Measurements from ENCODE around the gene ALDOC.

The ALDOC gene

DNA sequence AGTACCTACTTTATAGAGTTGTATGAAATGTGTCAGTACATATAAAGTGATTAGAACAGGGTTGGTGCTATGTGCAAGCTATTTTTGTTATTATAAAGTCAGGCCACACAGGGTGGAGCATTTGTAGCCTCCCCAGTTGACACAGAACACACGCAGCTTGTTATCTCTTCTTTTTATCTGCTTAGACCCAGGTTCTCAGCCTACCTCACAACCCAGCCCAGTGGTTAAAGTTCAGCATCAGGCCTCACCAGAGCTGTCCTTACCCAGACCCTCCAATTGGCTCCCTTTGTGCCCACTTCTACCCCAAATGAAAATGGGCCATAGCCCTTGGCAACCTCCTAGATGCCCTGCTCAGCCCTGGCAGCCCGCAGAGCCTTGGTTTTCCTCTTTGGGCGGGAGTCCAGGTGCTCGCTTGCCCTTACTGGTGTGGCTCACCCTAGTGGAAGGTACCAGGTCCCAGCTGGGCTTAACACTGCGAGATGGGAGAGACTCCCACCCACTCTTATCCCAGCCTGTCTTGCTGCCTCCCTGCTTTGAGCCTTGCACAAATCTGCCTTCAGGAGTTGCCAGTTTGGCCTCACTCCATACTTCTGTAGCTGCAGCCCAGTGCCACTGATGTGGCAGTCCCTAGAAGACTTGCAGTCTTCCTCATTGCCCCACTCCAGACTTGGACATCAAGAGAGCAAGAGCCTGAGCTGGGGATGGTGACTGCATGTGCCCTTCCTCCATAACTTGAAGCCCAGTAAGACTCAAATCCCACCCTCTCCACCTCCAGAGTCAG lies 4.2 kb downstream of the ALDOC start:
- Histone ChIP-seq H3K27me3 (ENCODE audit: control insufficient read depth, insufficient read depth, low read length) (peaks cover 7% of the 10 kb centered on the region; the same call in 1 of the 2 replicates), H3K36me3 (ENCODE audit: control insufficient read depth, insufficient read depth, low read length) (peaks cover 18% of the 10 kb centered on the region), H3K4me3 (ENCODE audit: low read depth, low read length) (peak overlapping the region; percentile 79), H3K4me1 (ENCODE audit: control insufficient read depth, insufficient read depth, low read length) (peaks cover 5% of the 10 kb centered on the region), H3K9ac (ENCODE audit: low read depth, low read length) (no peak overlapping the region), H3K27ac (ENCODE audit: low read depth, low read length) (no peak overlapping the region), H3K9me3 (ENCODE audit: control insufficient read depth, insufficient read depth, low read length) (no peaks in the 10 kb centered on the region)

DNA sequence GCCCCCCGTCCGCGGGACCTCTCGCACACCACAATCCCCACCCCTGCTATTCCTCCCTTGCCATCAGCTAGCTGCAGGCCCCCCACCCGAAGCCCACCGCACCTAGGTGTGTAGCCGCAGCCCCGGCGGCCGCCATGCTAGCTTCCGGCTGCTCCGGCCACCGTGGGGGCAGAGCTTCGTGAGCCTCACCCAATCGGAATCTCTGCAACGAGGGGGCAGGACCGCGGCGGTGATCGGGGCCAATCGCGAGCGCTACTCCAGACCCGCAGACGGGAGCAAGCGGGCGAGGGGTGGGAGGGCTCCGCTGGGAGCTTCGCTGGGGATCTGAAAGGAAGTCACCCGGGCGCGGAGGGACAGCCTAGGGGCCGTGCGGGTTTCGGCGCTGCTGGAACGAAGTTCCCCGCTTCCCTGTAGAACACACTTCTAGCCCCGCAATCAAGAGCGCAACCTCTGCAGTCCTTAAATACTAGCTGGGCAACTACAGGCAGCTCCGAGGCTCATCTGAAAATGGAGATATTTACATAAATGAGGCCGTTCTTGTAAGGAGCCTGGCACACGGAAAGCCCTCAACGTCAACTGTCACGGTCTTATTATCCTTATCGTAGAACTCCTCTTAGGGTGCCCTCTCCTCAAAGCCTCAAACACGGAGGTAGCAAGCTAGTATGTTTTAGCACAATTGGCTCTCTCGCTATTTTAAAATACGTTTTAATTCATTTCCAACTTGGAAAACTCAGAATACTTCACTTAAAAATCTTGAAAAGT lies 5.2 kb downstream of the ALDOC start, which contains the start of gene PIGS:
PIGS (minus strand) TSS at position 164 of the 762 bp plus-strand sequence; CDS start at position 136, 28 bp downstream.
- H3K4me3 ChIP-seq (ENCODE audit: low read depth, low read length), result peak within 1 kb of the TSS; percentile 79
- H3K9ac ChIP-seq (ENCODE audit: low read depth, low read length), result peak within 1 kb of the TSS; percentile 51; the same call in 1 of the 2 replicates
- peaks cover 17% of the 10 kb centered on the region for H3K36me3 ChIP-seq (ENCODE audit: control insufficient read depth, insufficient read depth, low read length)
- H3K4me1 ChIP-seq (ENCODE audit: control insufficient read depth, insufficient read depth, low read length), result no peaks in the 10 kb centered on the region; the same call in 1 of the 2 replicates
- peak within 1 kb of the TSS; percentile 50 for H3K27ac ChIP-seq (ENCODE audit: low read depth, low read length)
- peaks cover 7% of the 10 kb centered on the region; the same call in 1 of the 2 replicates for H3K27me3 ChIP-seq (ENCODE audit: control insufficient read depth, insufficient read depth, low read length)
- H3K9me3 ChIP-seq (ENCODE audit: control insufficient read depth, insufficient read depth, low read length), result no peaks in the 10 kb centered on the region

DNA sequence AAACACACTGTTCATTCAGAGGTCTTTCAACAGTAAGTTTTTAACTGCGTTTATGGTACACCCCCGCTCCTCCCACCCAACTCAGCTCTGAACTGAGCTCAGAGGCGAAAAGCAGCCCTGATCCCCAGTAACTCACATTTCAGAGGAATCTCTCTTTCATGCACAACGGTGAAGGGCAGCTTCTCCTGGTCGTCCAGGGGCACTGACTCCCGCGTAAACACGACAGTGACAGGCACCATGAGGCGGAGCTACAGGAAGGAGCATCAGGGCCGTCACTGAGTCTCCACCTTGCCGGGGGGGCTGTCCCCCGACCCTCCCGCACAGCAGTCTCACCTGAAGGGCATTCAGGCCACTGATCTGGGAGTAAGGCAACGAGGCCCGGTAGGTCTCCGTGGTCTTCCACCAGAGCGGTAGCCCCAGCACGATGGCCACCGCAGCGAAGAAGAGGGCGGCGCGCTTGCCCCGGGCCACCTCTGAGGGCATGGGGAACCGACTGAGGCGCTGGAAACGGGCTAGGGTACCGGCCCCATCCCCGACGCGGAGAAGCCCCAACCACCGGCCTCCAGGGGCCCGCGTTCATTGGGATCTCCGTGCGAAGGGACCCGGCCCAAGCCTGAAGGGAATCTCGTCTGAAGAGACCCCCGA lies 5.9 kb downstream of the ALDOC start:
- peak overlapping the region; percentile 79 for H3K4me3 ChIP-seq (ENCODE audit: low read depth, low read length)
- no peaks in the 10 kb centered on the region; the same call in 1 of the 2 replicates for H3K4me1 ChIP-seq (ENCODE audit: control insufficient read depth, insufficient read depth, low read length)
- no peaks in the 10 kb centered on the region for H3K9me3 ChIP-seq (ENCODE audit: control insufficient read depth, insufficient read depth, low read length)
- peak overlapping the region; percentile 50 for H3K27ac ChIP-seq (ENCODE audit: low read depth, low read length)
- peak overlapping the region; percentile 51; the same call in 1 of the 2 replicates for H3K9ac ChIP-seq (ENCODE audit: low read depth, low read length)
- H3K27me3 ChIP-seq (ENCODE audit: control insufficient read depth, insufficient read depth, low read length), result peaks cover 7% of the 10 kb centered on the region; the same call in 1 of the 2 replicates
- H3K36me3 ChIP-seq (ENCODE audit: control insufficient read depth, insufficient read depth, low read length), result peaks cover 17% of the 10 kb centered on the region

DNA sequence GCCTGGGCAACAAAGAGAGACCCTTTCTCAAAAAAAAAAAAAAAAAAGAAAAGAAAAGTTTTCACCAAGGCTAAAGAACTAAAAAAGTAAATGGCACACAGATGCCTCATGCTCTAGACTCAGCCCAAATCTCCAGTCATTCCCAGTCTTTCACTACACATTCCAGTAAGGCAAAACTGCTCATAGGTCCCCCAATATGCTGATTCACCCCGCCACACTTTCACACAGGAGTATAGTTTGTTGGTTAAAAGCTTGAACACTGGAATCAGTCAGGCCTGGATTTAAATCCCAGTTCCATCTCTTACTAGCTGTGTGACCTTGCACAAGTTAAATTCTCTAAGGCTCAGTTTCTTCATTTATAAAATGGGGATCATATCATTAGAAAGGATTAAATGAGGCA lies 7.2 kb downstream of the ALDOC start:
- no peaks in the 10 kb centered on the region; the same call in 1 of the 2 replicates for H3K4me1 ChIP-seq (ENCODE audit: control insufficient read depth, insufficient read depth, low read length)
- no peak overlapping the region for H3K9ac ChIP-seq (ENCODE audit: low read depth, low read length)
- H3K4me3 ChIP-seq (ENCODE audit: low read depth, low read length), result no peak overlapping the region
- peaks cover 7% of the 10 kb centered on the region; the same call in 1 of the 2 replicates for H3K27me3 ChIP-seq (ENCODE audit: control insufficient read depth, insufficient read depth, low read length)
- no peaks in the 10 kb centered on the region for H3K9me3 ChIP-seq (ENCODE audit: control insufficient read depth, insufficient read depth, low read length)
- H3K27ac ChIP-seq (ENCODE audit: low read depth, low read length), result no peak overlapping the region
- H3K36me3 ChIP-seq (ENCODE audit: control insufficient read depth, insufficient read depth, low read length), result peaks cover 17% of the 10 kb centered on the region

DNA sequence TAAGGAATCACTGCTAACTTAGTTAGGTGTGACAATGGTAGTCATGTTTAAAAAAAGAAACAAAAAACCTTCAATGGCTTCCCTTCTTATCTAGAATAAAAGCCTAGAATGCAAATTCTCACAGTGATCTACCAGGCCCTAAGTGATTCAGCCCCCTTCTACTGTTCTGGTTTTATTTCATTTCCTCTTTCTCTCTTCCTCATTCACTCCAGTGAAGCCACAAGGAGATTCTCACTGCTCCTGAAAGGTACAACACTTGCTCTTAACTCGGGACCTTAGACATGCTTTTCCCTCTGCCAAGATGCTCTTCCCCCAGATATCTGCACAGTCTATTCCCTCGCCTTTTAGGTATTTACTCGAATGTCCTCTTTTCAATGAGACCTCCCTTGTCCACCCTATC lies 9.1 kb downstream of the ALDOC start:
- Histone ChIP-seq H3K4me1 (ENCODE audit: control insufficient read depth, insufficient read depth, low read length) (no peaks in the 10 kb centered on the region; the same call in 1 of the 2 replicates), H3K27ac (ENCODE audit: low read depth, low read length) (no peak overlapping the region), H3K4me3 (ENCODE audit: low read depth, low read length) (no peak overlapping the region), H3K9ac (ENCODE audit: low read depth, low read length) (no peak overlapping the region), H3K27me3 (ENCODE audit: control insufficient read depth, insufficient read depth, low read length) (peaks cover 7% of the 10 kb centered on the region; the same call in 1 of the 2 replicates), H3K9me3 (ENCODE audit: control insufficient read depth, insufficient read depth, low read length) (no peaks in the 10 kb centered on the region), H3K36me3 (ENCODE audit: control insufficient read depth, insufficient read depth, low read length) (peaks cover 21% of the 10 kb centered on the region)

DNA sequence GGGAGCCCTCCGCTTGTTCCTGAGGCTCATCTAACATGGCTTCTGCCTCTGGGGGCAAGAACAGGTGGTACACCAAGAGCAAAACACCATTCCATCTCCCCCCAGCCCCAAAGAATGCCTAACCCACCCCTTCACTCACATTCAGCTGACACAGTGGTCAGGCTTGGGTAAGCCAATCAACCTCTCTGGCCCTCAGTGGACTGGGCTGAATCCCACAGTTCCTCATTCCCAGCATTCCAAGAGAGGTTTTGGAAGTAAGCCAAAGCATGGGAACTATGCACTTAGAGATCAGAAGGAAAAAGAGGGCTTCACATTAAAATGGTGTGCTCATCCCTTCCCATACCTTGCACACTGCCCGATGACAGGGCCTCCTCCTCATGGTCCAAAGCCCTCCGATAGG lies 13.2 kb downstream of the ALDOC start:
- Histone ChIP-seq H3K9me3 (ENCODE audit: control insufficient read depth, insufficient read depth, low read length) (no peaks in the 10 kb centered on the region), H3K4me1 (ENCODE audit: control insufficient read depth, insufficient read depth, low read length) (no peaks in the 10 kb centered on the region), H3K4me3 (ENCODE audit: low read depth, low read length) (no peak overlapping the region), H3K27ac (ENCODE audit: low read depth, low read length) (no peak overlapping the region), H3K36me3 (ENCODE audit: control insufficient read depth, insufficient read depth, low read length) (peaks cover 48% of the 10 kb centered on the region), H3K27me3 (ENCODE audit: control insufficient read depth, insufficient read depth, low read length) (no peaks in the 10 kb centered on the region), H3K9ac (ENCODE audit: low read depth, low read length) (no peak overlapping the region)

DNA sequence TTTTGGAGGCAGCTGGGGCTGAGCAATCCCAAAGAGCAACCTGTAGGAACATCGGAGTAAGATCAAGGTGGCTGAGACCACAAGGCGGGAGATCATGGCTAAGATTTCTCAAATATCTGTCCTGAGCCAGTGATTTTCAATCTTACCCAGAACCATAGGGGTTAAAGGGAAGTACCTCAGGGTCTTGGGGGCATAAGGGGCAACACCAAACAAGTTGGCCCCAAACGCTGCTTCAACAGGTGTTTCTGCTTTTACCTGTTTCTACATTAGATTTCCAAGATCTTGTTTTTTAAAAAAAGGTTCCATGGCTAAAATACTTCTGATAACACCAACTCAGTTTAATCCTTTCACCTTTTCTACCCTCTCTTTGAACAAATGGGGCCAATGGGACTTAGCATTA lies 21.7 kb downstream of the ALDOC start:
- no peaks in the 10 kb centered on the region for H3K27me3 ChIP-seq (ENCODE audit: control insufficient read depth, insufficient read depth, low read length)
- no peak overlapping the region for H3K27ac ChIP-seq (ENCODE audit: low read depth, low read length)
- no peaks in the 10 kb centered on the region for H3K9me3 ChIP-seq (ENCODE audit: control insufficient read depth, insufficient read depth, low read length)
- peaks cover 7% of the 10 kb centered on the region for H3K4me1 ChIP-seq (ENCODE audit: control insufficient read depth, insufficient read depth, low read length)
- no peak overlapping the region for H3K4me3 ChIP-seq (ENCODE audit: low read depth, low read length)
- no peak overlapping the region for H3K9ac ChIP-seq (ENCODE audit: low read depth, low read length)
- peaks cover 62% of the 10 kb centered on the region for H3K36me3 ChIP-seq (ENCODE audit: control insufficient read depth, insufficient read depth, low read length)

DNA sequence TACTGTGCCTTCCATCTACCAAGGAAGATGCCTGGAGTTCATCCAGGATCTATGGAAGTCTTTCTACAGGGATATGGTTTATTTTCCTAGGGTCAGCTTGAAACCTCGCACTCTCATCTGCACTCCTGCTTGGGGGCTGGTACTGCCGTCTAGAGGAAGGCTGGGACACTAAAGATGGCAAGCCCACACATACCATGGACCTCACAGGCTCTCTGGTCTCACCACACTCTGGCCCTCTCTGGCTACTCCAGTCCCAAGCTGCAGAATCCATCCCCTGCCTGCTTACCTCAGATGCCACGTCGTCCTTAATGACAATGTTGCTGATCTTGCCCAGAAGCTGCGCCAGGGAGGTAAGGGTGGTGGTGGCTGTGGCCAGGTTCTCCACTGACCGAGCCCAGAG lies 22.1 kb downstream of the ALDOC start:
- H3K4me1 ChIP-seq (ENCODE audit: control insufficient read depth, insufficient read depth, low read length), result peaks cover 7% of the 10 kb centered on the region
- peaks cover 58% of the 10 kb centered on the region for H3K36me3 ChIP-seq (ENCODE audit: control insufficient read depth, insufficient read depth, low read length)
- H3K27me3 ChIP-seq (ENCODE audit: control insufficient read depth, insufficient read depth, low read length), result no peaks in the 10 kb centered on the region
- H3K9me3 ChIP-seq (ENCODE audit: control insufficient read depth, insufficient read depth, low read length), result no peaks in the 10 kb centered on the region
- no peak overlapping the region for H3K9ac ChIP-seq (ENCODE audit: low read depth, low read length)
- H3K4me3 ChIP-seq (ENCODE audit: low read depth, low read length), result no peak overlapping the region
- no peak overlapping the region for H3K27ac ChIP-seq (ENCODE audit: low read depth, low read length)

DNA sequence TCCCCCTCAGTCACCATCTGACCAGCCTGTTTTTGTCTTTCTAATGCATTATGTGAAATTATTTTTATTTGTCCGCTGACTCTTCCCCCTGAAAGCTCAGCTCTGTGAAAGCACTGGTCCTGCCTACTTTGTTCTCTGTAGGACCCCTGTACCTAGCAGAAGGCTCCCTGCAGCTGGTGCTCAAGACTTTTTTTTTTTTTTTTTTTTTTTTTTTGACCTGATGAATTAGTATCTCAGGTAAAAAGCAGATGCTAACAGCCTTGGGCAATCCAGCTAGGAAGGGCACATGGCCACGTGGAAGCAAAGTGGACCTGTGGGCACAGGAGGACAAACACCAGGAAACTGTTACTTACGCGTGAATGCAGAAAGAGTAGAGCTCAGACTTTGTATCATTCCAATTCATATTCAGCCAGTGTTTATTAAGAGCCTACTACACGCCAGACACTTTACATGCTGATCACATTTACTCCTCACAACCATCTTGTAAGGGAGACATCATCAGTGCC lies 23.6 kb downstream of the ALDOC start:
- no peaks in the 10 kb centered on the region for H3K27me3 ChIP-seq (ENCODE audit: control insufficient read depth, insufficient read depth, low read length)
- H3K4me3 ChIP-seq (ENCODE audit: low read depth, low read length), result peak overlapping the region; percentile 45
- peaks cover 7% of the 10 kb centered on the region for H3K4me1 ChIP-seq (ENCODE audit: control insufficient read depth, insufficient read depth, low read length)
- H3K36me3 ChIP-seq (ENCODE audit: control insufficient read depth, insufficient read depth, low read length), result peaks cover 47% of the 10 kb centered on the region
- no peak overlapping the region for H3K9ac ChIP-seq (ENCODE audit: low read depth, low read length)
- H3K9me3 ChIP-seq (ENCODE audit: control insufficient read depth, insufficient read depth, low read length), result no peaks in the 10 kb centered on the region
- no peak overlapping the region for H3K27ac ChIP-seq (ENCODE audit: low read depth, low read length)

DNA sequence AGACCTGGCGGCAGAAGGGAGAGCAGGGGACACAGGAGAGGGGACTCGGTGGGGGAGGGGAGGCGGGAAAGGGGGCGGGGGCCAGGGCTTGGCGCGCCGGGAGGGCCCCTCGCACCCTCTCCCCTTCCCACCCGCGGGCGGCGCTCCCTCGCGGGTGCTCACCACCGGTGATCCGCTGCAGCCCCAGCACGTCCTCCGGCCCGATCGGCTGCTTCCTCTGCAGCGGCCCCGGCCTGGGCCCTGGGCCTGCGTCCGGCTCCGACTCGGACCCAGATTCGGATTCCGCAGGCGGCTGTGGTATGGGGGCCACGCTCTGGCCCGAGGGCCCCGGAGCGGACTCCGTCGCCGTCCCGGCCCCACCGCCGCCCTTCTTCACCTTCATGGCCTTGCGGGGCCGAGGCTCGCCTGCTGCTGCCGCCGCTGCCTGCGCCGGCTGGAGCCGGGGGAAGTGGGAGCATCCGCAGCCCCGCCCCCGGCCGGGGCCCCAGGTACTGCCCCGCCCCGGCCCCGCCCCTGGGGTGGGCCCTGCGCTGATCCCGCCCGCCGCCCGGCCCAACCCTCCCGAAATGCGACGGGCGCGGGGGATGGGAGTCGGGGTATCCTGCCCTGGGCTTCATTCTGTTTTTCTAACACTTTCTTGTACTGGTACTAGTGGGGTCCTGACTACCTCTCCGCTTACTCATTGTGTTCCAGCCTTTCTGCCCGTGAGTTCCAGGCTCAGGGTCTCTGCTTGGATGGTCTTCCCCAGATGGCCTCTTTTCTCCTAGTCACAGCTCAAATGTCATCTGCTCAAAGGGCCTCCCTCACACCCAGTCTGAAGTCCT lies 24.3 kb downstream of the ALDOC start, which contains the start of gene UNC119:
UNC119 (minus strand) TSS at position 449 of the 824 bp plus-strand sequence; CDS start at position 382, 67 bp downstream.
- H3K27ac ChIP-seq (ENCODE audit: low read depth, low read length), result peak within 1 kb of the TSS; percentile 39
- peak within 1 kb of the TSS; percentile 76 for H3K4me3 ChIP-seq (ENCODE audit: low read depth, low read length)
- peaks cover 10% of the 10 kb centered on the region for H3K4me1 ChIP-seq (ENCODE audit: control insufficient read depth, insufficient read depth, low read length)

More for the DNA sequence above, 24.3 kb downstream of the ALDOC start, which contains the start of gene UNC119:
- no peaks in the 10 kb centered on the region for H3K27me3 ChIP-seq (ENCODE audit: control insufficient read depth, insufficient read depth, low read length)
- H3K9ac ChIP-seq (ENCODE audit: low read depth, low read length), result peak within 1 kb of the TSS; percentile 69
- no peaks in the 10 kb centered on the region for H3K9me3 ChIP-seq (ENCODE audit: control insufficient read depth, insufficient read depth, low read length)
- peaks cover 41% of the 10 kb centered on the region for H3K36me3 ChIP-seq (ENCODE audit: control insufficient read depth, insufficient read depth, low read length)

Data from HUES48 (cell line).